Activated CD4-positive, alpha-beta T cell treated with anti-CD3 and anti-CD28 coated beads, Interleukin-2, amount 50 U/mL, for 16 hours (primary cell): Measurements from ENCODE around the gene FEM1C.
"Not testable (repeated sequence)": the region's sequence is repeated elsewhere in the genome, so short reads cannot be mapped to it uniquely, and the experiment has no call there.

ENCODE experiments used
- DNase-seq: peaks from one replicate; pipeline ENCODE4 v3.0.0-alpha.2; 2020

FEM1C gene

DNA sequence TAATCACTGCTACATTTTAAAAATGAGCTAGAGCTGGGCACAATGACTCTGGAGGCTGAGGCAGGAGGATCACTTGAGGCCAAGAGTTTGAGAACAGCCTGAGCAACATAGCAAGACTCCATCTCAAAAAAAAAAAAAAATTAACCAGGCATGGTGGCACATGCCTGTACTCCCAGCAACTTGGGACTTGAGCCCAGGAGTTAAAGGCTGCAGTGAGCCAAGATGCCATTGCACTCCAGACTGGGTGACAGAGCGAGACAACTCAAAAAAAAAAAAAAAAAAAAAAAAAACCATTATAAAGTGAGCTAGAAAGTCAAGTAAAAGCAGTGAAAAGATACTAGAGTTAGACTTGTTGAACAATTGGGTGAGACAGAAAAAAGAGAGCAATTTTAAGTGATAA, 28.2 kb downstream of the FEM1C start:
- no peak for DNase-seq

DNA sequence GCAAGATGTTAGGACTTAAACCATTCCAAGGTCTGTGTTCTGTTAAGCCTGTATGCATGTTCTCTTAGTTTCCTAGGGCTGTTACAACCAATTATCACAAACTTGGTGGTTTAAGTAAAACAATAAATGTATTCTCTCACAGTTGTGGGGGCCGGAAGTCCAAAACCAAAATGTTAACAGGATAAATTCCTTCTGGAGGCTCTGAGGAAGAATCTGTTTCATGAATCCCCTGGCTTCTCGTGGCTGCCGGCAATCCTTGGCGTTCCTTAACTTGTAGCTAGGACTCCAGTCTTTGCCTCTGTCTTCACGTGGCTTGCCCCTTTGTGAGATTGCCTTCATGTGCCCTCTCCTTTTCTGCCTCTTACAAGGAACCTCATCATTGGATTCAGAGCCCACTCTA, 30.4 kb downstream of the FEM1C start:
- DNase-seq, result no peak

DNA sequence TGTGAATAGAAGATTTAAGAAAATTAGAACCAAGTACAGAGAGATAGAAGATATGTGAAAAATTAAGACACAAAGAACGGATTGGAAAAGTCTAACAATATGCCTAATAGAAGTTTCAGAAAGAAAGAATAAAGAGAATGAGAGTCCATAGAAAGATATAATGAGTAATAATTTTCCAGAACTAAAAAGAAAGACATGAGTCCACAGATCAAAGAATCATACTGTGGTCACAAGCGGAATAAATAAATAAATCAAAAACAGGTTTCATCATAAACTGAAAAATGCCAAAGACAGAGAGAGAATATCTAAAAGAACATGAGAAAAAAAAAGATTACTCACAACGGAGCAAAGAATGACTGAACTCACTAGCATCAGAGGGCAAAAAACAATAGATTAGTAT, 32.9 kb downstream of the FEM1C start:
- no peak for DNase-seq

DNA sequence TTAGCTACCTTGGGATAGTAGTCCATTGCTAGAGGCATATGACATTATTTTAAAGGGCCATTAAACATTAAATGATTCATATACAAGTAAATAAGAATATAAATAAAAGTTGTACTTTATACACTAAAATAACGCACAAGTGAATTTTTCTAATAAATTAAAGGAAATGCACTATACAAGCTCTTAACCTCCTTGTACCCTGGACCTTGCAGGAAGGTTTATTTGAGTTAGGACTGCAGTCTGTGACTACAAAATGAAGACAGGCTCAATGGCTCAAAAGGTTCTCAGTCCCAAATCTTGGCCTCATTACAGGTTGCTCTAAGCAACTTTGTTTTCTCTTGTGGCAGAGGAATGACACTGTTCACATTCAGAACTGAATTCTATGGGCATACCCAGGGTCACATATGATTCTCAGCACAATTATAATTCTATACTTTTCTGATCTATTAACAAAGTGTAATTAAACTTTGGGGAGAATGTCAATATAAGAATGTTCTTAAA, 34.4 kb downstream of the FEM1C start:
- no peak for DNase-seq

DNA sequence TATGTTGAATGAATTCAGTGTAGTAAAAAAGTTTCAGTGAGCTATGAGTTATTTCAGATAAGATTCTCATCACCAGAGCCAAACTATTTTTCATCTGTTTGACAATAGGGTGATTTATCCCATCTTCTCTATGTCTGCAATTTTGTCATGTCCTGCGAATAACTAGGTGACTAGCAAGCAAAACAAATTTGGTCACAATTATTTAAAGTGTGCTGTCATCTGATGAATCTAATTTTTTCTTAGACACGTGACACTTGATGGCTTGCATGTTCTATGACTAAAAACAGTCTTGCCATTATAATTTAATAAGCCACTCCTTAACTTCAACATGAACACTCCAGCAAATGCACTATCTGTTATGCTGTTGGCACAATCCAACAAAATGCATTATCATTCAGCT, 35.0 kb downstream of the FEM1C start:
- DNase-seq, result no peak

DNA sequence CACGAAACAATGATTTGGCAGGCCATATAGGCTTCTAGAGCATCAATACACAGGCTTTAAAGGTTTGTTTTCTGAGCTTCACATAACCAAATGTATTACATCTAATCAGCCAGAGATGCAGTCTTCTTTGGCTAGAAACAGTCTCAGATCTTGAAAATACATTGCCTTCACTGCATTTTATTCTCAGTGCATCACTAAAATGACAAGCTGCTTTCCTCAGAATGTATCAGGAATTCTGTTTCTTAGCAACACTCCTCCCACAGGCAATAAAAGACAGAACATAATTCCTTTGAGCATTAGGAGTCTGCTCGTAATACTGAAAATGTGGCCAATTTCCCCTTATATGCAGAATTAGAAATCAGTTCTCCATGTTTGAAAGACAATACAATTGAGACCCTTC, 36.9 kb downstream of the FEM1C start:
- DNase-seq, result no peak

DNA sequence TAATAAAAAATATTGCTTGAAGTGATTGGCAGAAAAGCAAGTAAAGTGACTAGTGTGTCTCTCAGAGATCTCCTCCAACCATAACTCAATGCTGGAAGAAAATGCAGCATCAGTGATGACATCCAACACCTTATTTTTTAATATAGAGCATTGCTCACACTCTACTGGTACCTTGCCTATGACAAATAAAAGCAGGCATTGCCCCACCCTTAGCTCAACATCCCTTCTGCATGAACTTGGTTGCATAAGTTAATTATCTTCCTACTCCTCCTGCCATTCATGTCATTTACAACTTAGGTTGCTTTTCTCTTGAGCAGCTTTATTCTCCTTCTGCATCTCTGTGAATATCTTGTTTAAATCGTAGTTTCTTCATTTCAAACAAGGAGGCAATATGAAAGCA, 41.2 kb downstream of the FEM1C start:
- DNase-seq, result no peak

DNA sequence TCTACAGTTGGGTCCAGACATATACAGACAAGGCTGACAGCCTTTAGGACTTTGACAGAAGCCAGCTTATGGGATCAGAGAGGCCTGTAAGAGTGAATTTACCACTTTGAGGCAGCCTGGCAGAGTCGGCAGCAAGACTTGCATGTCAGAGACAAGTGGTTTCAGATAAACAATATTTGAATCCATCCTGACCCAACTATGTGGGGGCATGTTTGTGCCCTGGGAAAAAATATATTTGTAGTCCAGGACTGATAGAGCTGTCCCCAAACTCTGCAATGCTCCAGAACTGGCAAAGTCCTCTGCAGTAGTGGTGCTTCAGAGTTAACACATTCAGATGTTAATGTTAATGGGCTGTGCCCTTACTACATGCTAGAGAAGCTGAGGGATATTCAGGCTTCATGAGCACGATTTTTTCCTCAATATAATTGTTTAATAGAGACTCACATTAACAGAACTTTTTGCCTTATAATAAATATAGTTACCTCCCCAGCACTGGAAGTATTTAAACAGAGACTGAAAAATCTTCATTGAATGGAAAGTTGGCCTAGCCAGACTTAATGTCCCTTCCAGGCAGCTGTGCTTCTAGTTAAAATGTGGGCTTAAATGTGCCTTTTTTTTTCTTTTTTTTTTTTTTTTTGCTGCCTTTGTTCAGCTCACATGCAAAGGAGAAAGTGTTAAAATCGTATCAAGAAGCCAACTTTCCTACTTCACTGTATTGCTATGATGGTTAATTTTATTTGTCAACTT, 42.9 kb downstream of the FEM1C start:
- no peak for DNase-seq

DNA sequence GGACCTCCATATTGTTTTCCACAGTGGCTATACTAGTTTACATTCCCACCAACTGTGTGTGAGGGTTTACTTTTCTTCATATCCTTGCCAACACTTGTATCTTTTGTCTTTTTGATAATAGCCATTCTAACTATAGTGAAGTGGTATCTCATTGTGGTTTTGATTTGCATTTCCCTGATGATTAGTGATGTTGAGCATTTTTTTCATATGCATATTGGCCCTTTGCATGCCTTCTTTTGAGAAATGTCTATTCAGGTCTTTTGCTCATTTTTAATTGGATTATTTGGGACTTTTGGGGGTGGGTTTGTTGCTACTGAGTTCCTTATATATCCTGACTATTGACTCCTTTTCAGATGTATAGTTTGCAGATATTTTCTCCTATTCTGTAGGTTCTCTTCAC, 44.4 kb downstream of the FEM1C start:
- DNase-seq, result no peak

DNA sequence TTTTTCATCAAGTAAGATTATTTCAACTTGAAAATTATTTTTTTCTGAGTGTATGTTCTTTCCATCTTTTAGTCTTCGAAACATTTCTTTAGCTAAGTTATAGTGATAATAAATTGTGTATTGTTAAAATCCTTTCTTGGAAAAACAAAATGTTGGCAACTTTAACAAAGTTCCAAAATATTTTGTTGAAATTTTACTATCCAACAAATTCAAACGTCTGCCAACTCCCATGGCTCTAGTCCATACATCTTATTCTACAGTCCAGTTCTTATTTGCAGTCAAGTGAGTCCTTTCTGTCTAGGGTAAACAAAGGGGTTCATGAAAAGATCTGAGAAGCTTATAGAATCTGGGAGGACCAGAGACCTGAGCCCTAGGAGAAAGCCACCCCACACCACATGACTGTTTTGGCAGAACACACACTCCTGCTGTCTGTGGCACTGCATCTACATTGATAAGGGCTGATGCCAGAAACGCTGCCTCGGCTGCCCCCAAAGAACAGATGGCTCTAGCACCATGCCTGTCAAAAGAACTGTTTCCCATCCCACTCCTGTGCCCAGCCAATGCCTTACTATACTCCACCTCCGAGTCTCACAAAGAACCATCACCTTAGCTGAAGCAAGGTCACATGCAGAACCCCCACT, 47.5 kb downstream of the FEM1C start:
- DNase-seq, result no peak

DNA sequence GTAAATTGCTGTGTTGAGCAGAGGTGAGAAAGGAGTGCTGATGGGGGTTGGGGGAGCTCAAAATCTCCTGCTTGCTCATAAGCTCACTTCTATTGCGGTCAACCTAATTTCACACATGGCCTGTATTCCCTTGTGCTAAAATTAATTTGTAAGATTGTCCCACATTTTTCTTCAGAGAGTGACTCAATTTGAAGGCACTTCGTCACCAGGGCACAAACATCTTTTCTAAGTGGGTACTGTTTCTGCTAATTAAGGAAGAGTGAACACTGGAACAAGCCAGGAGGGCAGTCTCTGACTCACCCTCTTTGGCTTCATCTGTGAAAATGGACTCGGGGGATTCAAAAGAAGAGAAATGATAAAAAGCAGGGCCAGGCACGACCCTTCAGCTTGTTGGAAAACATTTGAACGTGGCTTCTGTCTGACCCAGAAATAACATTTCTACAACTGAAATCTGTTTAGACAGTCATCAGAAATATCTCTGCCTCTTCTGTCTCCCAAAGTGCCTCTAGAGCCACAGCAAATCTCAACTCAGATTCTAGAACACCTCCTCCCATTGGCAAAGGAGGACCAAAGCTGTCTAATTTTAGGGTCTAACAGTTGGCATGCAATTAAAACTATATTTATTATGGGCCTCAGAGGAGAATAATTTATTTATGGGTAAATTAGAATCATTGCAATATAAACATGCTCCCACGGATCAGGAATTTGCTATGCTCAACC, 49.8 kb downstream of the FEM1C start:
- DNase-seq, result peak; percentile 3

DNA sequence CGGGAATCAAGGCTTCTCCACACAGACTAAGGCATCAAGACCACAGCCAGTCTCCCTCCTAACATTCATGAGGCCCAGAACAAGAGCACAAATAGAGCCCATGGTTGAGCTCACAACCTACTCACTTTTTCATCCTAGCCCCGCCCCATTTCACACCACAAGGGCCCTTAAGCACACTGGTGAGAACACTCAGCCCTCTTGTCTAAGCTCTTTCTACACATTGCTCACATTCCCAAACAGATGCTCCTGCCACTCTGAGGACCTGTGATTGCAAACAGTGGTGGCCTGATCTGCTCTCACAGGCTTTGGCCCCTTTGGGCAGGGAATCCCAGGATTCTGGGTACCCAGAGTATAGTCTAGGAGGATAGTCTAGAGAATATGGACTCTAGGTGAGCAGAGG, 54.0 kb downstream of the FEM1C start:
- no peak for DNase-seq

DNA sequence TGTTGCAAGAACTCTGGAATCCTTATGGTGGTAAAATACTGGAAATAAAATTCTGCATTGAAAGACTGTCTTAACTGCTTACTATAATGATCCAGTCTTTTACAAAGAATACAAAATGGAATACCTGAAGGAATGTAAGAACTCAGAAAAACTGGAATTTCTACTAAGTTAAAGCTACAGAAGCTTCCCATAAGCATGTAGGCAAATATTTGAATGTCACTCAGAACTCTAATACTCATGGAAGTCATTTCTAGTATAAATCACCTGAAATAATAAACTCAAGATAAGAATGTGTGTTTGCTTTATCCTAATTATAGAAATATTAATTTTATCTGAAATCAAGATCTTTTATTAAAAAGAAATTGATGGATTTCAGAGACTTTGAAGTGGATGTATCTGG, 54.8 kb downstream of the FEM1C start:
- DNase-seq, result no peak

DNA sequence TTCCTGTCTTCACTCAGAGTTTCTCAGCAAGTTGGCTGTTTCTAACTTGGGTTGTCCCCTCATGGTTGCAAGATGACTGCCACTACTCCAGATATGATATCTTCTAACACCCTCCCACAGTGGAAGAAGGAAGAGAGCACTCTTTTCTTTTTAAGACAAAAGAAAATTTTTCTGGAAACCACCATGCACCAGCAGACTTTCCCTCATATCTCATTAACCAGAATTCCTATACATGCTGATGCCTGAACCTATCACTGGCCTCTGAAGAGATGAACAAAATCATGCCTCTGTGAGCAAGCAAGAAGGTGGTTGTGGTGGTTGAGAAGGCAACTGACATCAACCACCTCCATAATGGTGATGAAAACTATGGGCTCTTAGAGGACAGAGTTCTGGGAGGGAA, 56.8 kb downstream of the FEM1C start:
- DNase-seq, result peak; percentile 64

DNA sequence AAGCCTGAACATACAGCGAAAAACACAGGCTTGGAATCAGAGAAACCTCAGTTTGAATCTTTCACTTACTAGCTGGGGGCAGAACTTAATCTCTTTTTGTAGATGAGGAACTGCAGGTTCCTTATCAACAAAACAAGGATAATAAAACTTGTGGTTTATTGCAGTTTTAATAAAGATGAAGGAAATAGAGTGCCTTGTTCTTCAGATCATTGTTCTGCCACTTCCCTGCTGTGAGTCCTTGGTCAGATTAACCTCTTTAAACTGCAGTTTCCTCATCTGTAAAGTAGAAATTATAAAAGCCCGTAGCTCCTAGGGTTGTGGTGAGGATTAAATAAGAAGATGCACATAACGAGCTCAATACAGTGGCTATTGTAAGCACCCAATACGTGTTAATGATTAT, 57.4 kb downstream of the FEM1C start:
- no peak for DNase-seq

DNA sequence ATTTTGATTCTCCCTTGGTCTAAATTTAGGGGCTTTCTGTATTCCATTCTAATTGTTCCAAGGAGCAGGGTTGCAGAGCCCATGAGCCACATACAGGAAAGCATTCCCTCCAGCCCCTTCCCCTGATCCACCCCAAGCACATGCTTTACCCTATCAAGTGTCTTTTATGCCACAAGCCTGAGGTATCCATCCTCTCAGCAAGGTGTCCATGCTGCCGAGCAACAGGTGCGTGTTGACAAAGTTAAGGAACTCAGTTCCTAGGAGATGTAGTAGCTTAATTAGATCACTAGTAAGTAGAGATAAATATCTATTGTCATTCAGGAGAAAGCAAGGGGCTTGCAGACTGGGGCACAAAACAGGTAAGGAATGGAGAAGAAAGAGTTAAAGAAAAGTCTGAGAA, 57.8 kb downstream of the FEM1C start:
- no peak for DNase-seq

DNA sequence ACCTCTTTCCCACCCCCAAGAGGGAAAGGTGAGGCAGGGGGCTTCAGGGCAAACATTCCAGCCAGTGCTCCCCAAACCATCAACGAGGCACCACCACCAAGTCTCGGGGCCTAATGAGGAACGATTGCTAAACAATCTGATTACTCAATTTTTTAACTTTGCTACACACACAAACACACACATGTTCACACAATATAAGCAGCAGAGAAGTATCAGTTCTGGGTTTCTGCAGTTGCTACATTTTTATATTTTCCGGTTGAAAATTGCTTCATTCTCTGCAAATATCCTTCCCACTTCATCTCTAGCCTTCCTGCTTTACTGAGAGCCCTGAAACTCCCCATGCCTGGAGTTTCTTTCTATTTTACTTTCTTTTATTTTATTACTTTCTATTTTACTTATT, 60.2 kb downstream of the FEM1C start:
- no peak for DNase-seq

DNA sequence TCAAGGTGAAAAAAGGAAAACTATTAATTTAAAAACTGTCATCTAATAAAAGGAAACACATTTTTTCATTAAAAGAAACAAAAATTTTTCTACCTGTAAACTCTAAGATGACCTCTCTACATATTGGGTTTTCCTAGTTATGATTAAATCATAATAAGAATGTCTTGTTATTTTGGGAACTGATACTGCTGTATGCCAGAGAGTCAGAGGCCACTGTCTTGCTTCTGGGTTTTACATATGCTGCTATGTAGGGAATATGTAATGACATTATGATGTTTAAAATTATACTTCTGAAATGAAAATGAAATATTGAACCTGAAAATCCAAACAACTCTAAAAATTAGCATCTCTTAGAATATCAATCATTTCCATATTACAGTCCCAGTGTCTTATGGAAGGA, 63.7 kb downstream of the FEM1C start:
- DNase-seq, result no peak

DNA sequence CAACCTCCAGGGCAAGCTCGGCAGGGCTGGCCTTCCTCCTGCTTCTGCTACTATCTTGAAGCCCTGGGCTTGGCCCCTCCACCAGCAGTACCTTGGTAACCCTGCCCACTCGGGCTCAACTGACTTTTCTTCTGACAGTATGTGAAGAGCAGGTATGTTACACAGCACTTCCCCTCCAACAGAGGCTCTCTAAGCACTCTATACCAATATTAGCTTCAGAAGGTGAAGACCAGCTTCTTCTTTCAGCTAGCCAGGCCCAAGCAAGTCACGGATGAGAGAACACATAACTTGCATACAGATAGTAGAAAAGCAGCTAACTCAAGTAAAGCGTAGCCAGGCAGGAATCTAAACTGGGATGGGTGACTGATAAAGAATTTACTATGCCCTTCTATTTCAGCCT, 64.3 kb downstream of the FEM1C start:
- no peak for DNase-seq

DNA sequence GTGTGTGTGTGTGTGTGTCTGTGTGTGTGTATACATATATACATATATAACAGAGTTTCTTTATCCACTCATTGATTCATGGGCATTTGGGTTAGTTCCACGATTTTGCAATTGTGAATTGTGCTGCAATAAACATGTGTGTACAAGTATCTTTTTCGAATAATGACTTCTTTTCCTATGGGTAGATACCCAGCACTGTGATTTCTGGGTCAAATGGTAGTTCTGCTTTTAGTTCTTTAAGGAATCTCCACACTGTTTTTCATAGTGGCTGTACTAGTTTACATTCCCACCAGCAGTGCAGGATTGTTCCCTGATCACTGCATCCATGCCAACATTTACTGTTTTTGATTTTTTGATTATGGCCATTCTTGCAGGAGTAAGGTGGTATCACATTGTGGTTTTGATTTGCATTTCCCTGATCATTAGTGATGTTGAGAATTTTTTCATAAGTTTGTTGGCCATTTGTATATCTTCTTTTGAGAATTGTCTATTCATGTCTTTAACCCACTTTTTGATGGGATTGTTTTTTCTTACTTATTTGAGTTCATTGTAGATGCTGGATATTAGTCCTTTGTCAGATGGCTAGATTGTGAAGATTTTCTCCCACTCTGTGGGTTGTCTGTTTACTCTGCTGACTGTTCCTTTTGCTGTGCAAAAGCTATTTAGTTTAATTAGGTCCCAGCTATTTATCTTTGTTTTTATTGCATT, 65.3 kb downstream of the FEM1C start:
- not testable (repeated sequence) for DNase-seq

DNA sequence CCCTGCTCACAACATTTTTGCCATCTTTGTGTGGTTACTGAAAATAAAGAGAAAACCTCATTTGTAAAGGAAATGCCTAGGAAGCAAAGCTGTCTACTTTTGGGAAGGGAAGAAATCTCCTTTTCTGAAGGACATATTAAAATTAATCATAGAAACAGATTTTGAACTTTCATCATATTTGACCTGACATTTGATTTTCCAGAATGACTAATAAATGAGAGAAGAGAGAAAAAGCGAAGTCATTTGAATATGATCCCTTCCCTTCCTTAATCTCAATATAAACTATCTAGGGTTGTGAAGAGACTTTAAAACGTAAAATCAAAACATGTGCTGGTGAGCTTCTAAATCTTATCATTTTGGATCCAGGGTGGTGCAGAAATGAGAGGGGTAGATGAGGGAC, 66.3 kb downstream of the FEM1C start:
- no peak for DNase-seq

DNA sequence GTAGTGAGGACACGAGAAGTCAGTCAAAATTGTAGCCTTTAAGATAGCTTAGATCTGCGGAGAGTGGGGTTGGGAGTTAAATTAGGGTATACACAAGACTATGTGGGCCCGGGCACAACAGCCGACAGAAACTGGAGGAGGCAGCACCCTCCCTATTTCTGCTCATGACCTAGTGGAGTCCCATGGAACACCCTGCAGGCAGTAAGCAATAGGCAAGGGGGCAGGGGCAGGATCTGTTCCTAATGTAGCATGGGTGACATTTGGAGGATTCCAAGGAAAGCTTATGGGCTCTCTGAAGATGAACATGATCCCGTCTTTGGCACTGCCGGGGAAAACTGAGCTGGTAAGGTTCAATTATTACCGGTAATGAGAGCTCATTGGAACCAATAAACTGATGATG, 67.0 kb downstream of the FEM1C start:
- DNase-seq, result no peak

DNA sequence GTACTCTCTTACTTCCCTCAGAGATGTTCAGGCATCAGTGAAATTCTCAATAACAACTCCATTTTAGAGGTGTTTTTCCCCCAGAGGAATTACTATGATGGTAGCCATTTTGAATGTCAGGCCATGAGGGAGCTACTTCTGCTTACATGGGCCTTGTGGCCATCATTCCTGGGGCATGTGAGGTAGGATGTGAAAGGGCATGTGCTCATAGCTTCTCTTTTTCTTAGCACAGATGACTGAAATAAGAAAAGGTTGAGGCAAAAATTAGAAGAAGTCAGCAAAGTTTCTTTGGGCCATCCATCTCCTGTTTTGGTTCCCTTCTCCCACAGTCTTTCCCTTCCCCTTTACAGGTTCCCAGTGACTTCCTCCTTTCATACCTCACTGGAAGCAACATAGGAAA, 68.8 kb downstream of the FEM1C start:
- no peak for DNase-seq
